Measurements from ENCODE around the gene SUN5.
"Not testable (repeated sequence)": the region's sequence is repeated elsewhere in the genome, so short reads cannot be mapped to it uniquely, and the experiment has no call there.

DNA sequence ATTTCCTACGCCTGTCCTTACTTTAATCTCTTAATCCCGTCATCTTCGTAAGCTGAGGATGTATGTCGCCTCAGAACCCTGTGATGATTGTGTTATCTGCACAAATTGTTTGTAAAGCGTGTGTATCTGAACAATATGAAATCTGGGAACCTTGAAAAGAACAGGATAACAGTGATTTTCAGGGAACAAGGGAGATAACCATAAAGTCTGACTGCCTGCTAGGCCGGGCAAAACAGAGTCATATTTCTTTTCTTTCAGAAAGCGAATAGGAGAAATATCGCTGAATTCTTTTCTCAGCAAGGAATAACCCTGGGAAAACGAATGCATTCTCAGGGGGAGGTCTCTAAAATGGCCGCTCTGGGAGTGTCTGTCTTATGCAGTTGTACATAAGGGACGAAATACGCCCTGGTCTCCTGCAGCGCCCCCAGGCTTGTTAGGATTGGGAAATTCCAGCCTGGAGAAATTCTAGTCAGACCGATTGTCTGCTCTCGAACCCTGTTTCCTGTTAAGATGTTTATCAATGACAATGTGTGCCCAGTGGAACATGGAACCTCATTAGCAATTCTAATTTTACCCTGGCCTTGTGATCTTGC, 41.0 kb upstream of the SUN5 start:
- not testable (repeated sequence) for TF ChIP-seq POLR2A (IDR thresholded peaks at IDR 0.05; ENCODE audit: low read length); GATA1 (IDR thresholded peaks at IDR 0.05; ENCODE audit: low read depth, low read length)

Data from erythroblast (primary cell).